Liver (tissue), 3 donors: ENCODE results near the gene USP51.

Experiments used
- CTCF ChIP-seq: fragments of 150-350 bp; IDR thresholded peaks from 2 replicates; pipeline ENCODE4 v1.5.1; 2017; ENCODE audit warnings: improper control_type of control experiment, low read depth, low read length; ENCODE audit not compliant: missing input control
- EGR1 ChIP-seq, 2 donors: IDR thresholded peaks; 2 replicates each; pipeline ENCODE4 v1.6.1; 2016 to 2018; ENCODE audit warnings: antibody characterized with exemption in 2 of 2, low read depth in 2 of 2
- FOXA1 ChIP-seq: IDR thresholded peaks from 2 replicates; pipeline ENCODE4 v1.6.1; 2016; ENCODE audit warnings: antibody characterized with exemption
- JUND ChIP-seq, 2 donors: IDR thresholded peaks; 2 replicates each; pipeline ENCODE4 v1.6.1; 2016; ENCODE audit warnings: antibody characterized with exemption in 2 of 2
- RAD21 ChIP-seq, 2 donors: IDR thresholded peaks; 2 replicates each; pipeline ENCODE4 v1.6.1; 2016; ENCODE audit warnings: antibody characterized with exemption in 2 of 2, mild to moderate bottlenecking in 2 of 2
- REST ChIP-seq: IDR thresholded peaks from 2 replicates; pipeline ENCODE4 v1.6.1; 2016; ENCODE audit warnings: antibody characterized with exemption, mild to moderate bottlenecking
- TAF1 ChIP-seq: conservative IDR thresholded peaks from 2 replicates; pipeline ENCODE4 v1.6.1; 2016; ENCODE audit warnings: antibody characterized with exemption, mild to moderate bottlenecking
- YY1 ChIP-seq: IDR thresholded peaks from 2 replicates; pipeline ENCODE4 v1.6.1; 2016; ENCODE audit warnings: antibody characterized with exemption, mild to moderate bottlenecking
- TF ChIP-seq, protein P1 (sequence below): IDR thresholded peaks from 2 replicates; pipeline ENCODE4 v1.6.1; 2016; ENCODE audit warnings: antibody characterized with exemption
- donor health status: healthy.
- donor health status: healthy.

DNA sequence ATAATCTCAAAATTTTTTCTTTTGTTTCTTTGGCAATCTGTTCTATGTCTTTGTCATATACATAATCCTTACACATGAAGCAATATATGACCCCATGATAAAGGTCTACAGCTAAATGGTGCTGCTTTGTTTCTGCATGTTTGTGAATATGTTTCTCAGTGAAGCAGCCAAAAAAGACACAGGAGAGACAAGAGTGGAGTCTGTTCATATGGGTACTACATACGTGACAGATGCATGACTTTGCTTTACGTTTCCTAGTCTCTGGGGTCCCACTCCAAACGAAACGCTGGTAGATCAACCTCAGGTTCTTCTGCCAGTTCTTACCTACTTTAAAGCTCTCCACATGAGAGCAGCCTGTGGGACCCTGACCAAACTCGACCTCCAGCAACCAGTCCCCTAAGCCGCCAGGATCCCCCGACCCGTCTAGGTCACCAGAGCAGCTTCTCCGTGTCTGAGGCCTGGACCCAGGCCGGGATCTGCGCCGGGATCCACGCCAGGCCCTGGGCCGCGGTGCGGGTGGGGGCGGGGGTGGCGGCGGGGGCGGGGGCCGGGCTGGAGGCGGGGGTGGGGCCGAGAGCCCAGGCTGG is 1.5 kb downstream of the USP51 start:
- TF ChIP-seq CTCF = no peak
- TF ChIP-seq TAF1 = no peak
- TF ChIP-seq EGR1 (IDR thresholded peaks at IDR 0.05; ENCODE audit: low read depth in 2 of 2) = no peak
- TF ChIP-seq RAD21 (IDR thresholded peaks at IDR 0.05) = no peak
- TF ChIP-seq REST = no peak
- no peak for TF ChIP-seq FOXA1
- TF ChIP-seq, protein P1, sequence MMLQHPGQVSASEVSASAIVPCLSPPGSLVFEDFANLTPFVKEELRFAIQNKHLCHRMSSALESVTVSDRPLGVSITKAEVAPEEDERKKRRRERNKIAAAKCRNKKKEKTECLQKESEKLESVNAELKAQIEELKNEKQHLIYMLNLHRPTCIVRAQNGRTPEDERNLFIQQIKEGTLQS = no peak
- TF ChIP-seq JUND (IDR thresholded peaks at IDR 0.05) = no peak
- no peak for TF ChIP-seq YY1
